NB4 (cell line): Measurements from ENCODE around the gene INPP4A.

Experiments used
- DNase-seq: peaks from one replicate; pipeline ENCODE4 v3.0.0; 2010; ENCODE audit warnings: low read depth
- H3K4me3 ChIP-seq: one replicate; pipeline ENCODE4 v1.5.1; 2011; ENCODE audit warnings: mild to moderate bottlenecking, low read depth, low read length, moderate library complexity
- CTCF ChIP-seq: IDR thresholded peaks from one replicate; pipeline ENCODE4 v1.5.1; 2012; ENCODE audit warnings: low read depth, low read length
- MAX ChIP-seq: IDR thresholded peaks from 2 replicates; pipeline ENCODE4 v1.6.1; 2011; ENCODE audit warnings: low read depth, low read length
- MYC ChIP-seq: IDR thresholded peaks from 2 replicates; pipeline ENCODE4 v1.6.1; 2011; ENCODE audit warnings: low read depth, low read length
- POLR2A ChIP-seq: IDR thresholded peaks from 2 replicates; pipeline ENCODE4 v1.6.1; 2011; ENCODE audit warnings: mild to moderate bottlenecking; ENCODE audit not compliant: insufficient read length; ENCODE audit errors: extremely low read depth

The INPP4A gene

GRCh38 chr2:98561018-98561417 lies 116.4 kb downstream of the INPP4A start:
- TF ChIP-seq MAX (no peak), CTCF (no peak), MYC (no peak), POLR2A (no peak)
- no peak for DNase-seq
- H3K4me3 ChIP-seq = no peak overlapping the region

GRCh38 chr2:98561902-98562695 lies 117.4 kb downstream of the INPP4A start:
- no peak for DNase-seq
- H3K4me3 ChIP-seq = no peak overlapping the region
- TF ChIP-seq POLR2A = no peak
- TF ChIP-seq CTCF = no peak
- no peak for TF ChIP-seq MYC
- TF ChIP-seq MAX = no peak

DNA sequence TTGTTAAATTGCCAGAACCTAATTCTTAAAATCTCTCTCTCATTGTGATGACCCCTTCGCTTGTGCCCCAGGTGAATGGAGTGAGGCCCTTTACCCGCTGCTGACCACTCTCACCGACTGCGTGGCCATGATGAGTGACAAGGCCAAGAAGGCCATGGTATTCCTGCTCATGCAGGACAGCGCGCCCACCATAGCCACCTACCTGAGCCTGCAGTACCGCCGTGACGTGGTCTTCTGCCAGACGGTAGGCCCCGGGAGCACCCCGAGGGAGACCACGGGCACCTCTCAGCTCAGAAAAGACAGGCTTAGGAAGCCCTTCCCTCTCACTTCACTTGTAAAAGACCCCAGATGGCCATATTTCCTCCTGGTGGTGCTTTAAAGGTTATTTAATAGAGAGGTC lies 118.7 kb downstream of the INPP4A start:
- TF ChIP-seq MAX (no peak), CTCF (no peak), POLR2A (no peak), MYC (no peak)

DNA sequence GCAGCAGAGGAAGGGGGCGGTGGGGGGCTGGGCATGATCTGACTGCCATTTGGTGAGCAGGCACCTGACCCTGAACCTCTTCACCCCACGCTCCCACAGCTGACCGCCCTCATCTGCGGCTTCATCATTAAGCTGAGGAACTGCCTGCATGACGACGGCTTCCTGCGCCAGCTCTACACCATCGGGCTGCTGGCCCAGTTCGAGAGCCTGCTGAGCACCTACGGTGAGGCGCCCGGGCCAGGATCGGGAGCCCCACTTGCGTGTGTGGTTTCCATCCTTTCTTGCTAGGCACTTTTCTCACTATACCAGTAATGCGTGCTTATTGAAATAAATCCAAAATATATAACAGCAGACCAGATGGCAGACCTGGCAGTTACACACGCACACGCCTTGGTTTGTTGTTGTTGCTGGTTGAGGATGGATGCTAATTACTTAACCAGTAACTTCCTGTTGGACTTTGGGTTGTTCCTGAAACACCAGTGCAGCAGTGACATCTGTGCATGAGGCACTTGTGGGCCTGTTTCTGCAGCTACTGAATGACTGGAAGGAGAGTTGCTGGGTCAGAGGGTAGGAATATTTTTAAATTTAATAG lies 120.0 kb downstream of the INPP4A start:
- TF ChIP-seq CTCF = no peak
- TF ChIP-seq MAX = no peak
- no peak overlapping the region for H3K4me3 ChIP-seq
- no peak for DNase-seq

More for the DNA sequence above, 118.7 kb downstream of the INPP4A start:
- DNase-seq = no peak
- no peak overlapping the region for H3K4me3 ChIP-seq

DNA sequence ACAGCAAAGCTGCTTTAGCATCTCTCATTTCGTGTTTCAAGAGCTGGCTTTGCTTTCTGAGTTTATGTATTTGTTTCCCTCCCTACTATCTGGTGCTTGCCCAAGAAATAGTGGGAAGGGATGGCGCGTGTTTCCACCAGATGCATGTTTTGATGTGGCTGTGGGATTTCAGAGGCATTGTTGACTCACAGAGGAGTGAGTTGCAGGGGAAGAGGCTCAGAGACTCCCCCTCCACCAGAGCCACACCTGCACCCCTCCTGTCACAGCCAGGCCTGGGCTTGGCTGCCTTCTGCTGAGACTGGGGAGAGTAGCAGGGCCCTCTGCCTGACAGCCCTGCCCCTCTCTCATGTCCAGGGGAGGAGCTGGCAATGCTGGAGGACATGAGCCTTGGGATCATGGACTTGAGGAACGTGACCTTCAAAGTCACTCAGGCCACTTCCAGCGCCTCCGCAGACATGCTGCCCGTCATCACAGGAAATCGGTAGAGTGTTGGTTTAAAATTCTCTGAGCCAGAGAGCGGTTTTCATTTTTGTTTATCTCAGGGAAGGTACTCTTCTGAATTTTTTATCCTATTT lies 120.7 kb downstream of the INPP4A start:
- DNase-seq = no peak
- TF ChIP-seq MYC (no peak), POLR2A (no peak), CTCF (no peak), MAX (no peak)
- H3K4me3 ChIP-seq = no peak overlapping the region

GRCh38 chr2:98565941-98566340 lies 121.3 kb downstream of the INPP4A start:
- no peak for DNase-seq
- H3K4me3 ChIP-seq = no peak overlapping the region
- TF ChIP-seq POLR2A = no peak
